ENCODE results near the gene PFKFB2.

PFKFB2 gene

GRCh38 chr1:207063014-207063413 lies 9.9 kb downstream of the PFKFB2 start:
- Mint-ChIP-seq H3K9me3 (no peaks in the 10 kb centered on the region), H3K4me3 (no peak overlapping the region), H3K27ac (no peak overlapping the region), H3K27me3 (no peaks in the 10 kb centered on the region), H3K4me1 (peaks cover 7% of the 10 kb centered on the region), H3K36me3 (peaks cover 55% of the 10 kb centered on the region)
- ATAC-seq = no peak

DNA sequence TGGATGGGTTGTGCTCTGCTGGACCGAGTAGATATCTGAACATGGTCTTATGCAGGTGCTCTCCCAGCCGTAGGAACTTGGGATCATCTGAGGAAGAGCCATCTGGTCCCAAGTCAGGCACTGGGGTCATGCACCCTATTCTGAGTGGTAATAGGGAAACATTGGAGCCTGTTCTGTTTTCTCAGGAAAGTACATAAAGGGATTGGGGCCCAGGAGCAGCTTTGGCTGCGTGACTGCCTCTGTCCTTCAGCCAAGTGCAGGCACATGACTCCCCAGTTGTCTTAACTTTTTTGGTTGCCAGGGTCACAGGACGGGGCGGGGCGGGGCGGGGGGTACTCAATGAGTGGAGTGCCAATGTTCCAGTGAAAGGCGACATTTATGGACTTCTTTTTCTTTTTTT lies 11.5 kb downstream of the PFKFB2 start:
- no peak for ATAC-seq
- Mint-ChIP-seq H3K4me3 (no peak overlapping the region), H3K36me3 (peaks cover 66% of the 10 kb centered on the region), H3K9me3 (no peaks in the 10 kb centered on the region), H3K27ac (no peak overlapping the region), H3K4me1 (peaks cover 7% of the 10 kb centered on the region), H3K27me3 (no peaks in the 10 kb centered on the region)

DNA sequence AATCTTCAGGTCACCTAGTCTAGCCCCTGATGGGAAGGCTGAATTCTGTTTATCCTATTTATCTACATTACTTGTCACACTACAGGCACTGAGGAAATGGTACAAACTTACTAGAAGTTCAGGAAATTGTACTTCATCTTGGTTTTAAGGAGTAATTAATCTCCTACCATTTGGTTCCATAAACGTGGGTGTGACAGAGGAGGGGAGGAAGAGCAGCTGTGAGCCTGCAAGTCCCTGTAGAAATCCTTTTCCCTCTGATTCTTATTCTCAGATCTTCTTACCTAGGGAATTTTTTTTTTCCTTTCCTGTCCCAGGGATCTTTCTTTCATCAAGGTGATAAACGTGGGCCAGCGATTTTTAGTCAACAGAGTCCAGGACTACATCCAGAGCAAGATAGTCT lies 14.1 kb downstream of the PFKFB2 start:
- Mint-ChIP-seq H3K4me3 (no peak overlapping the region), H3K36me3 (peaks cover 58% of the 10 kb centered on the region), H3K9me3 (no peaks in the 10 kb centered on the region), H3K4me1 (peaks cover 23% of the 10 kb centered on the region), H3K27me3 (no peaks in the 10 kb centered on the region), H3K27ac (no peak overlapping the region)
- no peak for ATAC-seq

DNA sequence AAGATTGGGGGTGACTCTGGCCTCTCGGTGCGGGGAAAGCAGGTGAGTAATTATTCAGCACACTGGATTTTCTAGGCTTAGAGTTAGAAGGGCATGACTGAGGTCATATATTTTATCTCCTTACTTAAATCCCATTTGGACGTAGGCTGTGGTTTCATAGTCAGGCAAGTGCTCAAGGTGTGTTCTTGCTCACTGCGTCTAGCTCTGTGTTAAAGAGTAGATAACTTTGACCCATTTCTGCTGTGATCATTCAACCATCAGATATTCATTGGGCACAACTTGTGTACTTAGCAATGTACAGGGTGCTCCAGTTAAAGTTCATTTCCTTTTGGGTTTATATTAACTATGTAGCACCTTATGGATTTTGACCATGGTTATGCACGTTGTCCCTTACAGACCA lies 14.6 kb downstream of the PFKFB2 start:
- no peak overlapping the region for H3K4me3 Mint-ChIP-seq
- H3K36me3 Mint-ChIP-seq = peaks cover 58% of the 10 kb centered on the region
- ATAC-seq = no peak
- H3K27me3 Mint-ChIP-seq = no peaks in the 10 kb centered on the region
- H3K9me3 Mint-ChIP-seq = no peaks in the 10 kb centered on the region
- peaks cover 23% of the 10 kb centered on the region for H3K4me1 Mint-ChIP-seq
- no peak overlapping the region for H3K27ac Mint-ChIP-seq

DNA sequence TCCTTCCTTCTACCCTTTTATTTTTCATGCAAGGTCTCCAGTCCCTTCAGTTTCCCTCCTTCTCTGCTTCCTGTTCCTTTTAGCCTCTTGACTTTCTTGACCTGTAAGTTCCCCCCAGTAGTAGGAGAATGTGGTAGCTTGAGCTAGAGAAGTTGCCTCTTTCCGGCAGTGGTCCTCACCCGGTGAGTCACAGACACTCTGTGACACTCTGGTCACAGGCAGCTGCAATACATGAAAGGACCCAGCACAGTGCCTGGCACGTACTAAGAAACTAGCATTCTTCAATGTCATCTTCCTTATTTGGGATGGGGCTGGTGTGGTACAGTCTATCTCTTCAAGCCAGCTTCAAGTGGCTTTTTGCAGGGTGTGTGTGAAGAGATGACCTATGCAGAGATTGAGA lies 16.0 kb downstream of the PFKFB2 start:
- Mint-ChIP-seq H3K9me3 (no peaks in the 10 kb centered on the region), H3K27me3 (no peaks in the 10 kb centered on the region), H3K36me3 (peaks cover 53% of the 10 kb centered on the region), H3K4me3 (no peak overlapping the region), H3K4me1 (peaks cover 23% of the 10 kb centered on the region), H3K27ac (no peak overlapping the region)
- no peak for ATAC-seq

GRCh38 chr1:207069858-207070506 lies 16.9 kb downstream of the PFKFB2 start:
- Mint-ChIP-seq H3K4me1 (peaks cover 23% of the 10 kb centered on the region), H3K36me3 (peaks cover 50% of the 10 kb centered on the region), H3K27me3 (no peaks in the 10 kb centered on the region), H3K4me3 (no peak overlapping the region), H3K9me3 (no peaks in the 10 kb centered on the region), H3K27ac (no peak overlapping the region)
- peak; percentile 39 for ATAC-seq

GRCh38 chr1:207070811-207071210 lies 17.7 kb downstream of the PFKFB2 start:
- Mint-ChIP-seq H3K4me1 (peaks cover 23% of the 10 kb centered on the region), H3K9me3 (no peaks in the 10 kb centered on the region), H3K27me3 (no peaks in the 10 kb centered on the region), H3K36me3 (peaks cover 51% of the 10 kb centered on the region), H3K27ac (no peak overlapping the region), H3K4me3 (no peak overlapping the region)
- peak; percentile 56 for ATAC-seq

DNA sequence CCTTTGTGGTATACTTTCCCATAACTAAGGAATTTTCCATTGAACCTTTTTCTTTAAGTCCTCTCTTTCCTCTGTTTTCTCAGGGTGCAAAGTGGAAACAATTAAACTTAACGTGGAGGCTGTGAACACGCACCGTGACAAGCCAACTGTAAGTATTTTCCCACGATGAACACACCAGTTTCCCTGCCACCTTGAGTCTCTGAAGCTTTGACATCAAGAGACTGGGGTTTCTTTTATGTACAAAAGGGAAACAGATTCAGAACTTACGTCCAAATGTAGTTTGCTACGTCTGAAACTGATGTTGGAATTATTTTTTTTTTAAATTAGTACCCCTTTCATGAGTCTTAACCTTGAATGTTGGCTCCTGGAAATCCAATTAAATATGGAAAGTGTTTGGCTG lies 18.4 kb downstream of the PFKFB2 start:
- Mint-ChIP-seq H3K27ac (no peak overlapping the region), H3K4me3 (no peak overlapping the region), H3K4me1 (peaks cover 23% of the 10 kb centered on the region), H3K36me3 (peaks cover 53% of the 10 kb centered on the region), H3K9me3 (no peaks in the 10 kb centered on the region), H3K27me3 (no peaks in the 10 kb centered on the region)
- ATAC-seq = no peak

GRCh38 chr1:207072233-207072632 lies 19.2 kb downstream of the PFKFB2 start:
- Mint-ChIP-seq H3K4me3 (no peak overlapping the region), H3K27ac (no peak overlapping the region), H3K9me3 (no peaks in the 10 kb centered on the region), H3K36me3 (peaks cover 51% of the 10 kb centered on the region), H3K4me1 (peaks cover 23% of the 10 kb centered on the region), H3K27me3 (no peaks in the 10 kb centered on the region)
- no peak for ATAC-seq

GRCh38 chr1:207073906-207074820 lies 21.1 kb downstream of the PFKFB2 start:
- H3K4me3 Mint-ChIP-seq = no peak overlapping the region
- H3K4me1 Mint-ChIP-seq = peaks cover 20% of the 10 kb centered on the region
- H3K27ac Mint-ChIP-seq = no peak overlapping the region
- H3K9me3 Mint-ChIP-seq = no peaks in the 10 kb centered on the region
- H3K27me3 Mint-ChIP-seq = no peaks in the 10 kb centered on the region
- no peak for ATAC-seq
- peaks cover 36% of the 10 kb centered on the region for H3K36me3 Mint-ChIP-seq

DNA sequence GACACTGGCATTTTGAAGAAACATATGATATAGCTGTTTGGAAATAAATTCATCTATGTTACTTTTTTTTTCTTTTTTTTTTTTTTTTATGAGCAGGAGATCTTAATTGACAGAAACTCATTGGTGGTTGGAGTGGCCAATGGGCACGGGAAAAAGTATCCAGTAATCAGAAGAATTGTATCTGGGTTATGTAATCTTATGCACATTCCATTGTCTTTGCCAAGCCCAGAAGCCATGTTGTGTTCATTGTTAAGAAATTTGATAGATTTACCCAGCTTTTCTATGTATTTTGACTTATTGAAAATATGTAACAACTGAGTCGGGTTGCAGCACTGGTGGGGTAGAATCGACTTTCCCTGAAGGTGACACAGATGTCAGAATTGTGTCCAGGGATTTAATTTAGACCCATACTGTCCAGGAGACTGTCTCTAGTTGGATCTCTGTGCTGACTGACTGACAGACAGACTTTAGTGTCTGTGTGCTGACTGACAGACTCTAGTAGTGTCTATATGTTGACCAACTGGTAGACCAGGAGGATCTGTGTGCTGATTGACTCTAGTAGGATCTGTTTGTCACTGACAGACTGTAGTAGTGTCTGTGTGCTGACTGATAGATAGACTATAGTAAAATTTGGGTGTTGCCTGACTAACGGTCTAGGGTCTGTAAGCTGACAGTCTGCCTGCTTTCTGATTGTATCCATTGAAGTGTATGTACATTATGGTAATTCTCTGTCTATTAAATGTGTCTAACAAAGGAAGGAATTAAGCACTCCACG lies 23.3 kb downstream of the PFKFB2 start:
- Mint-ChIP-seq H3K4me3 (no peak overlapping the region), H3K27me3 (no peaks in the 10 kb centered on the region), H3K9me3 (no peaks in the 10 kb centered on the region), H3K27ac (no peak overlapping the region), H3K36me3 (peaks cover 30% of the 10 kb centered on the region), H3K4me1 (no peaks in the 10 kb centered on the region)
- ATAC-seq = no peak

DNA sequence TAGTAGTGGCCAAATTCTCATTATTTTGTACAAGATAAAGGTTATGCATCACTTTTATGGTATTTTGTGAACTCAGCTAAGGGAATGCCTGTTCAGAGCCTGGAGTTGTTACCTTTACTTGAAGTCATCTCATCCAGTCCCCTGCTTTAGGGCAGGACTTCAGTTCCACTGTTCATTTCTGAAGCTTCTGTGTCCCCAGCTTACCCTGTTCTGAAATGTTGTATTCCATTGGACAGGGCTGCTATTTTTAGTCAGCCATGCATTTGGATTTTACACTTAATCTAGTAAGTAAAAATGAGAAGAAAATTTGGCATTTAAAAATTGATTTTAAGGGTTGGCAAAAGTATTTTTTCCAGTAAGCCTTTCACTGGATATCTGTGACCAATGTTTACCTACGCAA lies 23.9 kb downstream of the PFKFB2 start:
- Mint-ChIP-seq H3K4me3 (no peak overlapping the region), H3K27ac (no peak overlapping the region), H3K27me3 (no peaks in the 10 kb centered on the region), H3K4me1 (no peaks in the 10 kb centered on the region), H3K36me3 (peaks cover 27% of the 10 kb centered on the region), H3K9me3 (no peaks in the 10 kb centered on the region)
- ATAC-seq = no peak

DNA sequence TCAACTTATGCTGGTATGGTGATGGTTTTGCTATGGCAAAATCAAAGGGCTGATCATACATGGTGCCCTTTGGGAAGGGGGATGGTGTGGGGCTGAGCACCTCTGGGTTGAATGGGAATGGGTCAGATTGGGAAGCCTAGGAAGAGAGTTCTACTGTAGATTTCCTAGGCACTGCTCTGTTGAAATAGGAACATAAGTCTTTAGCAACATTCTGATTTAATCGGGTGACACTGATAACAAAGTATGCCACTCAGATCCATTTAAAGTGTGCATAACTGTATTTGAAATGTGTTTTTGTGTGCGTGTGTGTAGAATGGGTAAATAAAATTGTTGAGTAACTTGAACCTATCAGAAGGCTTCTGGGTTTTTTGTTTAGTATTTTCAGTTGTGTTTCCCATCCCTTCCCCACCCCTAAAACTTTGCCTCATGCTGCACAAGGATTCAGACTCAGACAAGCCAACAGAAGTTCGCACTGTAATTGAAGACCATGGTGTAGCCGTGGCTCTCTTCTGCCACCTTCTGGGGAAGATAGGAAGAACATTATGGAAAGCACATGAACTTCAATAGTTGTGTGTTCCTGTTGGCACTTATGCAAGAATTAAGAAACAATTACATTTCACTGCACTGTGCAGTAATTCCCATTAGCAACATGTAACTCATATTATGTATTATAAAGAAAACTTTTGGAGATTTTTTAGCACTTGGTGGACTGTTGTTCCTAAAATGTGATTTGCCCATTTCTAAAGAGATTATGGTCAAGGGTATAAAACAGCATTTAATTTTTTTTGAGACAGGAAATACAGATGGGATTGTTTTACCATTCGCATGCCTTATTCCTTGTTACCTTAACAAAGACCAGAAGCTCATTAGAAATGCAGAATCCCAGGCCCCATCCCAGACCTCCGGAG lies 24.6 kb downstream of the PFKFB2 start:
- Mint-ChIP-seq H3K36me3 (peaks cover 20% of the 10 kb centered on the region), H3K27ac (no peak overlapping the region), H3K27me3 (no peaks in the 10 kb centered on the region), H3K4me1 (no peaks in the 10 kb centered on the region), H3K4me3 (no peak overlapping the region), H3K9me3 (no peaks in the 10 kb centered on the region)
- peak; percentile 72 for ATAC-seq

DNA sequence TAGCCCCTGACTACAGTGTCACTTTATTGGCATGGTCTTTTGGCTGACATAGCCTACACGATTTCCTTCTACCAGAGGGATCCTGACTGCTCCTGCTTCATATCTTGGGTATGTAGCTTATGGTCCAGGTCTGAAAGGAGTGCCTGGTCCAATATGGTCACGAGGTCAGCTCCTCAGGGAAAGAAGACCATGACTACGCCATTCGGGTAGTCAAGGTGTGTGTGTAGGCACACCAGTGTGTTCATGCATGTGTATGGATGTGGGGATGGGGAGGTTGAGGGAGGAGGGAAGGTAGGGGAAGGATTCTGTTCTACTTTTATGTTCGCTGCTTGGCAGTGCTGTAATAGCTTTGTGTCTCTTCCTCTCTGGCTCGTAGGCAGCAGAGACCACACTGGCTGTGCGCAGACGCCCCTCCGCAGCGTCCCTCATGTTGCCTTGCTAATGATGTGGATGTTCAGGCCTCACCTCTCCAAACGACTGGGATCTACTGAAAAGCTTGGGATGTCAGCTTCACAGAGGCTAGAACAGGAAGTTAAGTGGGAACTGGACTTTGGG lies 25.6 kb downstream of the PFKFB2 start:
- no peaks in the 10 kb centered on the region for H3K9me3 Mint-ChIP-seq

More for the DNA sequence above, 25.6 kb downstream of the PFKFB2 start:
- Mint-ChIP-seq H3K36me3 (peaks cover 11% of the 10 kb centered on the region), H3K27ac (no peak overlapping the region), H3K4me1 (no peaks in the 10 kb centered on the region), H3K4me3 (no peak overlapping the region), H3K27me3 (no peaks in the 10 kb centered on the region)
- no peak for ATAC-seq

Data from stimulated activated memory B cell treated with anti-CD40 and anti-IgM and Interleukin-4, amounts not matched to agents 10 μg/mL and 1 μg/mL and 100 μg/mL, for 72 hours (primary cell).